ENCODE measurements around the gene ZNF606. TPM values are rescaled to one million over a fixed set of nuclear protein-coding genes. Genes with fewer than 3 reads are reported as not detected.

The ZNF606 gene
- total RNA-seq, 1 experiment from 2014 or later: not detected

DNA sequence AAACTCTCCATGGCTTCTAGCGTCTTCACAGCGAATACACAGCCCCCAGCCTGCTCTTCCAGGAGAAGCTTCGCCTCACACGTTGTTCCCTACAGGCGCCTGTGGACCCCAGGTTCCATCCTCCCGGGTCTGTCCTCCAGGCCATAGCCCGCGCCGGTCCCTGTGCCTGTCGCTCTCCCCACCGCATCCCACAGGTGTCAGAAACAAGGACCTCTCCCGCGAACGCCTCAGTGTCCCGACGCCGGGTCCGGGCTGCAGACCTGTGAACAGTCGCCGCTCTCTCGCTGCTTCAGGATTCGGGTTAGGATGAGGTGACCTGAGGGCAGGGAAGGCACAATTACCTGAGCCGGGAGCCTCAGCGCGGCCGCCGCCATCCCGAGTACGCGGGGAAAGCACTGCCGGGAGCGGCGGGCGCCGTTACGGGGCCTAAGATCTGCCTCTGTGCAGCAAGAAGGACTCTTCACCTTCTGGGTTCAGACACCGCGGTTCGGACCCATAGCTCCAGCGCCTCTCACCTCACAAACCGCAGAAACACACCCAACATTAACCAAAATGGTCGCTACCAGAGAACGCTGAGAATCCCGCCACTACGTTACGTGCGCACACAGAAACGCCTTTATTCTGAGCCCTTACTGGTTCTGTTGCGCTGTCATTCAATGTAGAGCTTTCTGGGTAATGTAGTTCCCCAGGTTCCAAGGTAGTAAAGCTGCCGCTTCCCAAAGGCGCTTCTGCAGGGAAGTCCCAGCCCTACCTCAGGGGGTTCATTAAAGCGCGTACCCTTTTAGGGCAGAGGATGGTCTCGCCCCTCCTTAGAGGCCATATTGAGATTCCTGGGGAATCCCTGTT is 67.6 kb downstream of the ZNF606 start, which contains the start of gene ZNF418:
TSS of gene ZNF418 (minus strand) at position 583 of the 846 bp plus-strand sequence. CDS start 1,580 bp downstream, outside the sequence.
- no peak for DNase-seq (ENCODE audit: low spot score)

GRCh38 chr19:57927587-57927986 is 75.0 kb downstream of the ZNF606 start:
- DNase-seq (ENCODE audit: low spot score): no peak

Other genes starting within 250 kb of the ZNF606 start
- 18.9 and 24.6 TPM in 2 replicates for gene ZNF586, start 233.1 kb downstream of the ZNF606 start, total RNA-seq (2014; rRNA removed; shearing (Covaris generic))
- gene ZNF552, start 187.9 kb downstream of the ZNF606 start, total RNA-seq (2014; rRNA removed; shearing (Covaris generic)): 4.6 and 11.6 TPM in 2 replicates
- gene ZNF587B, start 172.5 kb downstream of the ZNF606 start, total RNA-seq (2014; rRNA removed; shearing (Covaris generic)): 22.9 and 26.6 TPM in 2 replicates
- 24.7 and 31.9 TPM in 2 replicates for gene ZNF587, start 153.0 kb downstream of the ZNF606 start, total RNA-seq (2014; rRNA removed; shearing (Covaris generic))
- gene ZNF814, start 113.8 kb downstream of the ZNF606 start, total RNA-seq (2014; rRNA removed; shearing (Covaris generic)): 0.29 and 1.7 TPM in 2 replicates
- gene ZNF417, start 86.2 kb downstream of the ZNF606 start, total RNA-seq (2014; rRNA removed; shearing (Covaris generic)): 10.1 and 11.7 TPM in 2 replicates
- gene ZNF418, start 67.4 kb downstream of the ZNF606 start, total RNA-seq (2014; rRNA removed; shearing (Covaris generic)): 0.07 and 0.31 TPM in 2 replicates
- gene ZNF256, start 55.1 kb downstream of the ZNF606 start, total RNA-seq (2014; rRNA removed; shearing (Covaris generic)): 3.1 and 3.7 TPM in 2 replicates
- gene C19orf18, start 28.3 kb downstream of the ZNF606 start, total RNA-seq (2014; rRNA removed; shearing (Covaris generic)): not detected in 2 replicates
- not detected in 2 replicates for gene ZSCAN1, start 31.2 kb upstream of the ZNF606 start, total RNA-seq (2014; rRNA removed; shearing (Covaris generic))
- not detected in 2 replicates for gene ZNF135, start 56.5 kb upstream of the ZNF606 start, total RNA-seq (2014; rRNA removed; shearing (Covaris generic))
- 2.9 and 5.5 TPM in 2 replicates for gene ZSCAN18, start 95.4 kb upstream of the ZNF606 start, total RNA-seq (2014; rRNA removed; shearing (Covaris generic))
- gene ZNF329, start 148.0 kb upstream of the ZNF606 start, total RNA-seq (2014; rRNA removed; shearing (Covaris generic)): 16.0 and 16.6 TPM in 2 replicates
- gene ZNF274, start 180.2 kb upstream of the ZNF606 start, total RNA-seq (2014; rRNA removed; shearing (Covaris generic)): 23.5 and 26.9 TPM in 2 replicates
- gene ZNF544, start 226.1 kb upstream of the ZNF606 start, total RNA-seq (2014; rRNA removed; shearing (Covaris generic)): not detected in 2 replicates

All from A172 (cell line).